HG03064 (cell line): ENCODE results near the gene MIS18A.
"Not testable (repeated sequence)": the region's sequence is repeated elsewhere in the genome, so short reads cannot be mapped to it uniquely, and the experiment has no call there.

ENCODE experiments used
- ATAC-seq: cut with Tn5 transposase; IDR thresholded peaks from one replicate; pipeline ENCODE4 v1.9.1; 2021; ENCODE audit warnings: low read depth; ENCODE audit not compliant: unreplicated experiment

Gene MIS18A

GRCh38 chr21:32278518-32279376 is at the start of gene MIS18A:
Gene MIS18A, minus strand, starts transcription at chr21:32279049. Its CDS starts 35 bp downstream, at chr21:32279014.
- ATAC-seq = peak; percentile 94

DNA sequence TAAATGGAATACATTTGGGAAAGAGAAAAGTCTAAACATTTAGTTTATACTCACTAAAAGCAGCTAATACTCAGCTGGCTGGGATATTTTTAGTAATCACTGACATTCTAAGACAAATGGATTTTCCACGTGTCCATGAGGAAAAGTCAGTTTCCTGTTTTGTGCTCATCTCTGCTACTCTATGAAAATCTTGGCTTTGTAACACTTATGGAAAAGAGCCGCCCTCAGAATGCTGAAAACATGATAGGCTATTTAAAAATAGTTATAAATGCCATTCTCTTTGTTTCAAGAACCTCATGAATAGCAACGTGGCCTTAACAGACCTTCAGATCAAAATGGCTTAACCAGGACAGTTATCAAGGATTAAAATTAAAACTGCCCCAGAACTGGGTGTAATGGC is 49.7 kb upstream of the MIS18A start:
- ATAC-seq = no peak

GRCh38 chr21:32325706-32326105 is 46.9 kb upstream of the MIS18A start:
- ATAC-seq = no peak

DNA sequence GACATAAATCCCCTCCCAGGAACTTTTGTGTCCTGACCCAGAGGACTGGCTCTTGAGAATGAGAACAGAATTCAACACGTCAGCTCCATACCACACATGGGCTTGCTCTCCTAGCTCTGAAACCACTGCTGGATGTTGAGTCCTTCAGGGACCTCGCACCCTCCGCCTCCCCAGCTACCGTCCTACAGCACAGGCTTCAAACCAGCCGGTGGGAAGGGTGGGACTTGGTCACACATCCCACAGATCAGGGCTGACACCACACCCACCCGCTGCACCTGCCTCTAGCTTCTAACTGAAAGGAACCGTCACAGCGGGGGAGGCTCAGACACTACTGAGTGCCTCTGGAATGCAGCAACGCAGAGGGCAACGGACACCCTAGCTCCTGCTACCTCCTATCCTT is 43.8 kb upstream of the MIS18A start:
- no peak for ATAC-seq

DNA sequence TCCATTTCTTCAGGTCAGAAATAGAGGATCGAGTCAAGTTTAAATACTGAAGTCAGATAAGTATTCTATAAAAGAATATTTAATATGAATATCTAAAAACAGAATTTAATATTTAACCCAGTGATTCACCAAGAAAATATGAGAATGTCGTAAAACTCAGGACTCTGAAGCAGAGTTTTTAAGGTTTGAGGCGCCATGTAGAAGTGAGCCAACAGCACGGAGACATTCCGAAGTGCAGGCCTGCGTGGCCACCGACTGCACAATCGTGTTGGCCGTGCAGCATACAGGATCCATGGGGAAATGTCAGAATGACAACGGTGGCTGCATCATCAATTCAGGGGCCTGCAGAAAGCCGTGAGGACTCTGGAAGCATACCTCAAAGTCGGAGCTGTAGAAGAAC is 43.3 kb upstream of the MIS18A start:
- no peak for ATAC-seq

GRCh38 chr21:32321480-32321879 is 42.6 kb upstream of the MIS18A start:
- no peak for ATAC-seq

- ATAC-seq = no peak
These were observed 41.9 kb upstream of the MIS18A start for GRCh38 chr21:32320726-32321125.

- ATAC-seq = no peak
These were observed 41.2 kb upstream of the MIS18A start for GRCh38 chr21:32320059-32320458.

DNA sequence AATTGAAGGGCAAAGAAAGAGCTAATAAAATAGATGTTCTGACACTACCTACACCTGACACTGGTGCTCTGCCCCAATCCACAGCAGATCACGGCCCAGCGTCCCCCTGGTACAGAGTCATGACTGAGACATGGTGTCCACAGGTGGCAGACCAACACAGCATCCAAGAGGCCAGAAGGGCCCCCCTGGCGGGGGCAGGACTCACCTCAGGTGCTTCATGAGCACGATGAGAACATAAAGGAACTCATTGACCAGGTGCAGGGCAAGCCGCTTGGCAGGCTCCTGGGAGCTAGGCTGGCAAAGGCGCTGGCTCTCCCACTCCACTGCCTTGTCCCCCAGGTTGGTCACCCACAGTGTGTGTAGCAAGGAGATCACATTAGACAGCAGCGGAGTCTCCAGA is 40.2 kb upstream of the MIS18A start:
- no peak for ATAC-seq

DNA sequence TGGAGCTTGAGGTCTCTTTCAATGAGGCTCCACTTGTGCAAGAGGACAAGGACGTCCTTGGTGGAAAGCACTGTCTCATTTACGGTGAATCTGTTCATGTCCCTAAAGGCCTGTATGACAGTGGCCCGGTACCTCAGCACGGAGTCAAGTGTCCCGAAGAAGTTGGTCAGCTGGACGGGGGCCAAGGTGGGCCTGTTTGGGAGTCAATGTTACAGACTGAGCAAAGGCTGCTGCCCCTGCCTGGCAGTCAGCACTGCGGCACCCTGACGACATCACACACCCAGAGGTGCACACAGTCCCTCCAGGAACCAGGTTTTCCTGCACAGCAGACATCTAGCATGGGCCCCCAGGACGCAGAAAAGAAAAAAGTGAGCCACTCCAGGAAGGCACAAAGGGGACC is 38.9 kb upstream of the MIS18A start:
- no peak for ATAC-seq

GRCh38 chr21:32316361-32317215 is 37.7 kb upstream of the MIS18A start:
- no peak for ATAC-seq

DNA sequence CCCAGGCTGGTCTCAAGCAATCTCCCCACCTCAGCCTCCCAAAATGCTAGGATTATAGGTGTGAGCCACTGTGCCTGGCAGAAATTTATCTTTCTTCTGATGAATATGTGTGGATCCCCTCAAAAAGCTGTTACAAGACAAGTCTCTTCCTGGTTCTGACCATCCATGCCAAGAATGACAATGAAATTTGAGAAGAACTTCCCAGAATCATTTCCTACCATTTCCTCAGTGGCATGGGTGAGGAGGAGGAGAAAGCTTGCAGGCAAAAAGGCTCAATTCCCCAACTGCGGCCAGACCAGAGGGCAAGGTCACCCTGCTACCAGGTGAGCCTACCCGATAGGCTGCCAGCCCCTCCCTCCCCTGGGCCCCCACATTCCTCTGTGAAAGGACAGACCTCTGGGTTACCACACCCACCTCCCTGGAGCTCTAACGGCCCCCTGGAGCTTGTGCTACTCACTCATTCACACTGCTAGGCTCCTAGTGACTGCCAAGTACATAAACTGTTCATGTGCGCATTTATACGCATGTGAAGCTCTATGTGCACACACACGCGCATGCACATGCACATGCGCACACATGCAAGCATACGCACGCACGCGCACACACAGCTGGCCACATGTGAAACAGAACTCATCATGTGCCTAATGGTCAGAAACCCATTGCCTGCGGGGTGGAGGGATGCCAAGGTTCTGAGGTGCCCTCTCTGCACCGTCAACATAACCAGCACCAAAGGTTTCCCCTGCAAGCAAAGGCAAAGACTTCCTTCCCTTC is 36.8 kb upstream of the MIS18A start:
- ATAC-seq = no peak

DNA sequence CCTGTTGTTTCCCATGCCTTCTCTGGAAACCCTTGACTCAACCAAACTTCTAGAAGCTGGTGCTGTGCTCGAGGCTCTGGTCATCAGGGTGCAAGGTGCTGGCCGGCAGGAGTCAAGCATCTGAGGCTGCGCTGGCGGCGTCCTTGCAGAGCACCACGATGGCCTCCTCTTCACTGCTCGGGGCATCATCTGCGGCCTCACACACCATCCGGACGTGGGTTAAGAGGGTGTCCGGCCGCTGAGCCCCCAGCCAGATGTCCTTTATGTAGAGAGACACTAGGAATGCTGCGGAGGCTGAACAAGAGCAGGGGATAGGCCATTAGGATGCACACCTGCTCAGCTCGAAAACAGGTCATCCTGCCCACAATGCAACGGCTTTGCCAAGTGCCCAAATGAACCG is 36.0 kb upstream of the MIS18A start:
- no peak for ATAC-seq

GRCh38 chr21:32312976-32313375 is 34.1 kb upstream of the MIS18A start:
- ATAC-seq = no peak

GRCh38 chr21:32312326-32312725 is 33.5 kb upstream of the MIS18A start:
- no peak for ATAC-seq

- ATAC-seq = no peak
These were observed 32.8 kb upstream of the MIS18A start for GRCh38 chr21:32311621-32312020.

DNA sequence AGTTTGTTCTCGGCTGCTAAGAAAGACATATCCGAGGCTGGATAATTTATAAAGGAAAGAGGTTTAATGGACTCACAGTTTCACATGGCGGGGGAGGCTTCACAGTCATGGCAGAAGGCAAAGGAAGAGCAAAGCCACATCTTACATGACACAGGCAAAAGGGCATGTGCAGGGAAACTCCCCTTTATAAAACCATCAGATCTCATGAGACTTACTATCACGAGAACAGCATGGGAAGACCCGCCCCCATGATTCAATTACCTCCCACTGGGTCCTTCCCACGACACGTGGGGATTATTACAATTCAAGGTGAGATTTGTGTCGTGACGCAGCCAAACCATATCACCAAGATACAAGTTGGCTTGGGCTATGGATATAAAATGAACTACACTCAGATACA is 32.1 kb upstream of the MIS18A start:
- not testable (repeated sequence) for ATAC-seq

DNA sequence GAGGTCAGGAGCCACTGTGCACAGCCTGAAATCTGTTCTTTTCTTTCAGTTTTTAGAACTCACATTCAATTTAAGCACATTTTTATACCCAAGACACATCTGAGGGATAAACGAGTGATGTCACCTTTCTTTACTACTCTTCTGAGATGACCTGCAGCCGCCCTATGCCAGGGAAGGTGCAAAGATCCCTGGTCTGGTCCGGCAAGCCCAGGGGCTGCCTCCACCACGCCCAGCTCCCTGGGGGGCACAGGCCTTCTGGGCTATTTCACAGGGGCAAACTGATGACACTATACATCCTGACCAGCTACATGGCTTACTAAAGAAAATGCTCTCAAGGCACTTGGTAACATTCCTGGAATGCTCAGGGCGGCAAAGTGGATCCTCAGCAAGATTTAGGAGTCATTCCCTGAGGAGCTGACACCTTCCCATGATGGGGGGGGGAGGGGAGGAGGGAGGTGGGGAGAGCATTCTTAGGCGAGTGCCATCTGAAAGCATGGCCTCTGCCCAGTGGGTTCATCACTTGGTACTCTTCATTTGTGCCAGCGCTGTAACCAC is 31.1 kb upstream of the MIS18A start:
- ATAC-seq = no peak

DNA sequence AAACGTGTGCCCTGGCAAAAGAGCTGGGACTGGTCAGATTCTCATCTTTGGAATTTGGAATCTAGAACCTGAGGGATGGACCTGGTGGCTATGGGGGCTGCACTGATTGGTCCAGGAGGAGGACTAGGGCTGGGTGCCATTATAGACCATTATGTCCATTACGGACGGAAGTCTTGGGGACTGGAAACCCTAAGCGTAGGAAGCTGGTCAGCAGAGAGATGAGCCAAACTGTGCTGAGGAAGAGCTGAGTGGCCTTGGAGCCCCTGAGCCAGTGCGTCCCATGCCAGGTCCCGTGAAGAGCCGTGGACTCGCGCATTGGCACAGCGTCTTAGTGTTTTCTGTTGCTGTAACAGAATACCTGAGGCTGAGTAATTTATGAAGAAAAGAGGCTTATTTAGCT is 29.8 kb upstream of the MIS18A start:
- no peak for ATAC-seq

DNA sequence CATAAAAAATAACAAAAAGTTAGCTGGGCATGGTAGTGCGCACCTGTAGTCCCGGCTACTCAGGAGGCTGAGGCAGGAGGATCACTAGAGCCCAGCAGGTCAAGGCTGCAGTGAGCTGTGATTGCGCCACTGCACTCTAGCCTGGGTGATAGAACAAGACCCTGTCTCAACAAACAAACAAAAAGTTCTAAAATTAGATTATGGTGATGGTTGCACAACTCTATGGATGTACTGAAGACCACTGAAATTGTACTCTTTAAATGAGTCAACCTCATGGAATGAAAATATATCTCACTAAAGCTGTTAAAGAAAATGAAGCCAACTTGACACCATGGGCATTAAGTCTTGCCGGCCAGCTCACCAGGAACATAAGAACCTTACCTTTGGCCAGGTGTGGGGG is 28.9 kb upstream of the MIS18A start:
- no peak for ATAC-seq
